GM19395 (cell line): Measurements from ENCODE around the gene PXMP2.

Experiments
- ATAC-seq: cut with Tn5 transposase; IDR thresholded peaks from one replicate; pipeline ENCODE4 v1.9.1; 2021; ENCODE audit warnings: mild to moderate bottlenecking, moderate library complexity; ENCODE audit not compliant: unreplicated experiment

PXMP2 gene

DNA sequence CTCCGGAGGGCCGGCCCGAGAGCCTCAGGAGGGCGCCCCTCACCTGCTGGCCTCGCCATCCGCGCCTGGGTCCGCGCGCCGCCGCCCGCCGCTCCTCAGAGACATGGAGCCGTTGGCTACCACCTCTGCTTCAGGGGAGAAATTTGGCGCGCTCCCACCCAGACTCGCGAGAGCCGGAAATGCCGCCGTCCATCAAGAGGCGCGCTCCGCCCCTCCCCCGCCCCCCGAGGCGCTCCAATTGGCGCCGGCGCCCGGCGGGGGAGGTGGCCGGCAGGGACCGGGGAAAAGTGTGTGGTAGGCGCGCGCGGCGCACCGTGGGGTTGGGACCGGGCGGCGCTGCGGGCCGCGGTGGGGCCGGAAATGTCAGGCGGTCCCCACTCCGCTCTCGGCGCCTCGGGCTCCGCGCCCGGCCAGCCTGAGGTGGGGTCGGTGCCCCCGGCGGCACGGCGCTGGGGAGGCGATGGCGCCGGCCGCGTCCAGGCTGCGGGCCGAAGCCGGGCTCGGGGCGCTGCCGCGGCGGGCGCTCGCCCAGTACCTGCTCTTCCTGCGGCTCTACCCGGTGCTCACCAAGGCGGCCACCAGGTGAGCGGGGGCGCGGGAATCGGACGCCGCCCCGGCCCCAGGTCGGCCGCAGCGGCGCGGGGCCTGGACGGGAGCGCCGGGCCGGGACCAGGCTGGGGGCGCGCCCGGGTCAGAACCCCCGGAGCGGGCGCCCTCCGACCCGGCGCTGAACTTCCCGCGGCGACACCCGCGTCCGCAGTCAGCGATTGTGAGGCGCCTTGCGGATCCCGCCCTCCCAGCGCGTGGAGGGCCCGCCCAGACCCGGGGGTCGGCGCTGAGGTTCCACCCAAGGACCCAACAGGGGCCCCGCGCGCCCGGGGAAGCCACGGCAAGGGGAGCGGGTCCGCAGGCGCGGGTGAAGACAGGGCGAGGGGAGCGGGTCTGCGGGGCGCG is at the start of gene PXMP2, which contains the start of gene POLE:
Gene PXMP2, plus strand, starts transcription at position 377 of the 954 bp plus-strand sequence. Its CDS starts 84 bp downstream, at position 461.
Gene POLE, minus strand, starts transcription at position 132 of the 954 bp plus-strand sequence. Its CDS starts 27 bp downstream, at position 105.
- peak; percentile 90 for ATAC-seq

DNA sequence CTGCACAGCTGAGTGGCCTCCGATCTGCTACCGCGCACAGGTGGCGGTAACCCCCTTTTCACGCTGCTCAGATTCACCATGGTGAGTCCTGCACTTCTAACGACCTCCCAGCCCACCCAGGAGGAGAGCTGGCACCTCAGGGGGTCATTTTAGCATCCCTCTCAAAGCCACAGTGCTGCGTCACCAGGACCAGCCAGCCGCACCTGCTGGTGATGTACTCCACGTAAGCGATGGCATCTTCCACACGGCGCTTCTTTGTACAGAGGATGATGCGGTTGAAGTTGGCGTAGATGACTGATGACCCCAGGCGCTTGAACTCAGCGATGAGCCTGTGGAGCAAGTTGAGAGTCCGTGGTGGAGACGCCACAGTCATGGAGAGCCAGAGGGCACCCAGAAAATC is 49.6 kb upstream of the PXMP2 start:
- no peak for ATAC-seq

DNA sequence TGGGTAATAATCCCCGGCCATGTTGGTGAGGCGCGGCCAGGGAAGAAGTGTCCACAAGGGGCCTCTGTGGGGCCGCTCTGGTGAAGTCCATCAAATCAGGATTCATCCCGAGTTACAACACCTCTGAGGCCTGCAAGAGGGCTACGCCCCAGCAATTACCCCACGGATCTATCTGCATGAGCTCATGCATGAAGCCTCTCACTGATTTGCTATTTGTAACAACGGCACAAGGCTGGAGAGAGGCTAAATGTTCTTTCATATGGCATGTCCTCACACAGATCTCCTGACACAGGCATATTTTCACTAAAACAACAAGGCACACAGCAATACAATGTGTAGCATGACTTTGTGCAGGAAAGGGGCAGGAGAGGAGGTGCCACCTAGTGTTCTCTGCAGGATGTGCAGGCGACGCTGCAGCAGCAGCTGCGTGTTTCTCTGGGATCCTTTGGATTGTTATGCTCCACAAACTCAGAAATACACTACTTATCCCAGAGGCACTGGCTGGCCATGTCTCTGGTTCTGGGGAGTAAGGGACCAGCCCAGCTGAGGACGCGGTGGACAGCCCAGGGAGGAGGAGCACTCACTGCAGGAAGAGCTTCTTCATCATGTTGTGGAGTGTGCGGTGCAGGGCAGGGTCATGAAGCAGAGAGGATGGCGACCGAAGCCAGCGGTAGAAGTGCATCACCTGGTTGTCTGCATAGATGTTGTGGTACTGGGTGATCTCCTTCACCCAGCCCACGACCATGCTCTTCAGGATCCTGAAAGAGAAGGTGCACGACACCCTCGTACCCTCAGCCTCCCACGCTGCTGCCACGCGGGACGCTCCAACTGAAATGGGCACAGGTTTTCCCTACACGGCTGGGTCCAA is 48.6 kb upstream of the PXMP2 start:
- ATAC-seq: no peak

DNA sequence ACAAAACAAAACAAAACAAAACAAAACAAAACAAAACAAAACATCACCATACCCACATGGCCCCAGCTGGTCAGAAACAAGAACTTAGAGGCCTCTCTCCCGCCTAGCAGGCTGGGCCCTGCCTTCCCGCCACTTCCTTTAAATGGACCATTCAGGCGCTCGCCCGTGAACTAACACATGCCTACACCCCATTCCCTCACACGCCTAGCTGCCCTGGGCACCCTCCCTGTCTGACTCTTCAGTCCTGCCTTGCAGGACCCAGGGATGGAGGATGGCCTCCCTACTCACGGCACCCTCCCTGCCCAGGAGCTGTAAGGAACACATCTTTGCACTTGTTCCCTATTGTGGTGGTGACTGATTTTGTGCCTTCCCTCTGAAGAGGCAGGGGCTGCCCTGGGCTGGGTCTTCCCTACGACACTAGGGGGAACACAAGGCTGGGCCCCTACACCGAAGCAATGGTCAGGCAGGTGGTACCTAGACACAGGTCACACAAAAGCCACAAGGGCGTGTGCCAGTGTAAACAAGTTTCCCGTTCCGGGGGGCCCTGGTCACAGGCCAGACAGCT is 47.3 kb upstream of the PXMP2 start:
- no peak for ATAC-seq

DNA sequence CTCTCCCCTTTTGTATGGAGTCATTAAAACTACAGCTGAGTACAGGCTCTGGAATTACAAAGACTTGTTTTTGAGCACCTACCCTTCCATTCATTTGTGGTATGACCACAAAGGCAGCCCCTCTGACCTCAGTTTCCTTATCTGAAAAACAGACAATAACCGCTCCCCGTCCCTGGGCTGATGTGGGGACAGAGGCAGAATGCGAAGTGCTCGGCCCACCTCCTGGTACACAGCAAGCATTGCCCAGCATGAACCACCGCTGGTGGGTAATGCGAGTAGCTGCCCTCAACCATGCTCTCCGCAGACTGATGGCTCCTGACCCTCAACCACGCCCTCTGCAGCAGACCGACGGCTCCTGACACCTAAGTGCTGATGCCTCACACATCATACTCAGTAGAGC is 46.5 kb upstream of the PXMP2 start:
- ATAC-seq: no peak

DNA sequence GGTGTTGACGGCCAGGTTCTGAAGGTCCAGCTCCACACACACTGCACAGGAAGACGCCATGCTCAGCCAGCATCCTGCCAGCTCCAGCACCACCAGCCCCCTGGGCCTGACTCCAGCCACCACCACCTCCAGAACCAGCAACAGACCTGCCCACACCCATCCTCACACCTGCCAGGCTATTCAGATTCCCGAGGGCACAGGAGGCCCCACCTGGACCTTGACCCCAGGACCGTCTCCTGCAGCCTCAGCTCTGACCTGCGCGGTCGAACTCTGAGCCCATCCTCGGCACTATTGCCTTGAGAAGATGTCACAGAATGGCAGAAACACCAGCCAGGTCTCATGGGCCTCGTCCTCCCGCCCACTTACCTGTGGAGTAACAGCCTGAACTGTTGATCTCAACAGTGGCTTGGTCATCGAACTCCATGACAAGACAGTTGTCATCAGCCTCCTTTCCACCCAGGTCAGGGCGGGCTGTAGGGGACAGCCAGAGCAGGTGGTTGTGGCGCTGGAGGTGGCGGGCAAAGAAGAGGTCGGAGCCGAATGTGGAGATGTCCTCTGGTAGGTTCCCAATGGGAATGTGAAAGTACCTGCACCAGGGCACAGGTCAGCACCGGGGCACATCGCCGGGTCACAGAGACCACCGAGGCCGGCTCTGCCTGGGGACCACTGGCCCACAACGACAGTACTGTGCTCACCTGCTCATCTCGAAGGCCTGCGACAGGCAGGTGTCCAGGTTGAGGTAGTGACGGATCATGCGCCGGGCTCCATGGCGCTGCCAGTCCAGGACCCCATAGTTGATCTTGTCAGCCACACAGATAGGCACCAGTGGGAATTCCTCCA is 45.4 kb upstream of the PXMP2 start:
- ATAC-seq: no peak

DNA sequence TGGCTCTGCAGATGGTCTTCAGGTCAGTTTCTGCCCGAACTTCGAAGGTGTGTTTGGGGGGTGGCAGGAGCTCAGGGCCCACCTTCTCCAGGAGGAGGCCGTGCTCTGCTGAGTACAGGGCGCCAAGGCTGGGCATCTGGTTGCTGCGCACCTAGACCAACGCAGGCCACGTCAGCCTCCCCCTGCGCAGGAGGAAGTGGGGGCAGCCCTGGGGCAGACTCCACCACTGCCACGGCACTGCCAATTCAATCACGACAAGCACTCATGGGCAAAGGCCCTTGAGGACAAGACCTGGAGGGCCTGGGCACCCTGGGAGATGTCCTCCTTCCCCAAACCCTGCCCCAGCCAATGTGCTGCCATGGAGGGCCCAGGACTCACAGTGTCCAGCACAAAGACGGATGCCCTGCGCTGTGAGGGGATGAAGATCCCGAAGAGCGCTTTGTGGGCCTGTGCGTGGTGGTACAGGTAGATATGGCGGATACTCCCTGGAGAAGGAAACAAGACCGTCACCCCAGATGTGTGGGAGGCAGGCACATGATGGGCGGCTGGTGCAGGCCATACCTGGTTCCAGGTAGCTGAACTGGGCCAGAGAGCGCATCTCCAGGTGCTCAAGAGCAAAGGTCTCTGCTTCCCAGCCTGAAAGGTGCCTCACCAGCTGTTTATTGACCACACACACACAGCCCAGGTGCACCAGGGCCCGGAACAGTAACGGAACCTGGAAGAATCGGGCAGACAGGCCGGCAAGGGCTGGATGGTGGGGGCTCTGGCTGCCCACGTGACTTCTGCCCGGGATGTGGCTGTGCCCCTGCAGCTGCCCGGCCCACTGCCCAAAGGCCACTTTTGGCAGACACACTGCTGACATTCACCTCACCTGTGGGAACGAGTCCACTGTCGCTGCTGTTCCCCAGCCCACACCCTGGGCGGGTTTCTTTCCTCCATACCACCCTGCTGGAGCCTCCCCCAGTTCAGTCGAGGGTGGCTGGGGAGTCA is 44.2 kb upstream of the PXMP2 start:
- no peak for ATAC-seq

DNA sequence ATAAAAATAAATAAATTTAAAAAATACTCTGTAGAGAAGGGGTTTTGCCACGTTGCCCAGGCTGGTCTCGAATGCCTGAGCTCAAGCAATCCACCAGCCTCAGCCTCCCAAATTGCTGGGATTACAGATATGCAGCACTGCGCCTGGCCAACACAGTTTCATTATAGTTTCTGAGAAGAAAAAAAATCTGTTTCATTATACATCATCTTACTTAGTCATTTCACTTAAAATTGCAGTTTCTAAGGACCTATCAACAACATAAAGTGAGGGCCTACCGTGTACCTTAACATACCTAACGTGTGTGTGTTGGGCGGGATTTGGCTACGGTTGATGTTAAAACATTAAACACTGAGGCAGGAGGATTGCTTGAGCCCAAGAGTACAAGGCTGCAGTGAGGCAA is 40.5 kb upstream of the PXMP2 start:
- no peak for ATAC-seq

DNA sequence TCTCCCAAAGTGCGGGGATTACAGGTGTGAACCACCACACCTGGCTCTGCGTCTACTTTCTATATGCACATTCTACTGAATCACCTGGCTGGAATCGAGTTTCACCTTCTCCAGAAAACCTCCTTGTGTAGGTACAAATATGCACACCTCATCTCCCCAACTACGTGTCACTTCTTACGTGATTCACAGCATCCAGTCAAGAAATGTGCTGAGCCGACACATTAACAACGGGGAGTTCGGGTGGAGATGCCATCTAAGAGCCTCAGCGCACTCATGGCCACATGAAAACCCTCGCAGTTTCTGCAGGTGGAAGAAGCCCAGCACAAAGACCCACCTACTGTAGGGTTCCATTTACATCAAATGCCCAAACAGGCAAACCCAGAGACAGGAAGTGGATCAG is 39.5 kb upstream of the PXMP2 start:
- no peak for ATAC-seq

DNA sequence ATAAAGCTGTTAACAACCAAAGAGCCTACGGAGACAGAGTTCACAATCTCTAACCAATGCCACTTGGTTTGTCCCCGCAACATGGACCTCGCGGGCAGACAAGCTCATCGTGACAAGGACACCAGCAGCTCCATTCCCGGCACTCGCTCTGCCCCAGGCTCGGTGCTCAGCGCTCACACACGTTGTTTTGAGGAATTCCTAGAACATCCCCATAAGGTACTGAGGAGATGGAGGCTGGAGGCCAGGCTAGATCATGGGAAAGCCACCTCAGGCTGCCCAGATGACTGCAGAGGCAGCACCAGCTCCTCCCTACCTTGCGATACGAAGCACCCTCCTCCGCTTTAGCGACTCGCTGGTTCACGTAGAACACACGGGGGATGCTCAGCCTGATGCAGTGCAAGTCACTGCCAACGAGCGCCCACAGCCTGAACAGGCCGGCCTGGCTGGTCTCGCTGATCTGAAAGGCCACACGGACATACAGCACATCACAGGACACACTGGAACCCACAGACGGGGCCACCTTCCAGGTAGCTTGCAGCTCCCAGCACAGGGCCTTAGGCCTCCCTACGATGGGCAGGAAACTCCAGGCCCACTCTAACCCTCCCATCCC is 38.7 kb upstream of the PXMP2 start:
- ATAC-seq: no peak

DNA sequence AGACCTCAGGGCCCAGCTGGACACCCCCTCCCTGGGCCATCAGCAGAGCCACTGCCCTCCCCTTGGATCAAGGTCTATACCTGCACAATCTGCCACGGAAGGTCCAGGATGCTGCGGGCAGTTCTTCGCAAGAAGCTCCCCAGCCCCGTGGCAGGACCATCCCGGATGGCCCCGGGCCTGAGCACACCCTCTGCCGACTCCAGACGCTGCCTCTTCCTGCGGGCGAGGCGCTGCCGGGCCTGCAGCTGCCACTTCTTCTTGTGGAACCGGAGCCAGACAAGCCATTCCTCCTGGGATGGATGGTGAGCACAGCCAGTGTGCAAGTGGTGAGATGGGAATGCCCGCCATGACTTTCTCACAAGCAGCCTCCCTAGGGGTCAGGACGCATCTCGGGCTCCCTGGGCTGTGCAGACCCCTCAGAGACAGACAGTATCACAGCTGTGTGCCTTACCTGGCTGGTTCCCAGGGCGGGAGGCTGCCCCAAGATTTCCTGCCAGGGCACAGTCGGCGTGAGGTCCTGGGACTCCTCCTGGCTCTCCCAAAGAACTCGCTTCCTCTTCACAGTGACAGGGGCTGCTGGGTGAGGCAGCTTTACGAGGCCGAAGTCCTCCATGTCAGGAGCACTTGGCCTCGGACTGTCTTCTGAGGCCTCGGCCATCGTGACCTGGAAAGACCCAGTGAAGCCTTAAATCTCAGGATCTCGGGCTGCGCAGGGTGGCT is 38.0 kb upstream of the PXMP2 start:
- ATAC-seq: no peak

DNA sequence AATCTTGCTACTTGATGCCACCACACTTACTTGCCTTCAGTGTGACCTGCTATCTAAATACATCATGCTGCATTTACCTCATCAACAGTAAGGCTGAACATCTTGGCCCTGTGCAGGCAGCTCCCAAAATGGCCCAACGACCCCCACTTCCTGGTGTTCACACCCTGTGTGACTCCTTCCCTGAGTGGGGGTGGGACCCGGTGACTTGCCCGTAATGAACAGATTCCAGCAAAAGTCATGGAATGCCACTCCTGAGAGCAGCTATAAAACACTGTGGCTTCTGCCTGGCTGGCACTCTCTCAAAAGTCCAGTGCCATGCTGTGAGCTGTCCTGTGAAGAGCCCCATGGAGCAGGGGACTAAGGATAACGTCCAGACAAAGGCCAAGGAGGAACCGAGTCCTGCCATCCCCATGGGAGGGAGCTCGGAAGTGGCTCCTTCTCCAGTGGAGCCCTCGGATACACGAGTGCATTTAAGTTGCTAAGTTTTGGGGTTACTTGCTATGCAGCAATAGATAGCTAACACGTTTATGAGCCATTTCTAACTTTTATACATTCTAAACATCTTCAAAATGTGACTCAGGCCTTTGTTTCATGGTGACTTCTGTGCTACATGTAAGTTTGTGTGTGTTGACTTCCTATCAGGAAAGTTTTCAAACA is 35.8 kb upstream of the PXMP2 start:
- ATAC-seq: no peak

DNA sequence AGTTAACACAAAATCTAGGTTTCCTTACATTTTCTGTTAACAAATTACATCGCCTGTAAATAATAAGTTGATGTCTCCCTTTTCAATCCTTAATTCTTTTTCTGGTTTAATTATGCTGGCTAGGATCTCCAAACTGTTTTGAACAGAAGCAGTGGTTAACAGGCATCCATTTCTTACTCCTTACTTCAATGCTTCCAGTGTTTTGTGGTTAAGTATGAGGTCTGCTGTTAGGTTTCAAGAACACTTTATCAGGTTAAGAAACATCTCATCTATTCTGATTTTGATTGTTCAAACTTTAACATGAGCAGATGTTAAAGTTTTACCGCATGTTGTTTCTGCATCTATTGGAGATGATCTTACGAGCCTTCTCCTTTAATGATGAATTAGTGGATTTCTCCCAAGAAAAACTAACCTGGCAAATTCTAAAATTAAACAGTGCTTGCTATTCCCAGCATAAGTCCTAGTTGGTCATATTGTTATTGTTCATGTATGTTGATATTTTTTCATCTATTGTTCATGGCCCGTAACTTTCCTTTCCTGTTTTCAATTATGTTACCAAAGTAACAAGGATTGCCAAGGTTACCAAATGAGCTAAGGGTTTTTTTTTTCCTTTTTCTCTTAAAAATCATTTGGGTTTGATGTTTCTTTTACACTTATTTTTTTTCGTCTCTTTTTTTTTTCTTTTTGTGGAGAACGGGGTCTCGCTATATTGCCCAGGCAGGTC is 33.7 kb upstream of the PXMP2 start:
- ATAC-seq: no peak

DNA sequence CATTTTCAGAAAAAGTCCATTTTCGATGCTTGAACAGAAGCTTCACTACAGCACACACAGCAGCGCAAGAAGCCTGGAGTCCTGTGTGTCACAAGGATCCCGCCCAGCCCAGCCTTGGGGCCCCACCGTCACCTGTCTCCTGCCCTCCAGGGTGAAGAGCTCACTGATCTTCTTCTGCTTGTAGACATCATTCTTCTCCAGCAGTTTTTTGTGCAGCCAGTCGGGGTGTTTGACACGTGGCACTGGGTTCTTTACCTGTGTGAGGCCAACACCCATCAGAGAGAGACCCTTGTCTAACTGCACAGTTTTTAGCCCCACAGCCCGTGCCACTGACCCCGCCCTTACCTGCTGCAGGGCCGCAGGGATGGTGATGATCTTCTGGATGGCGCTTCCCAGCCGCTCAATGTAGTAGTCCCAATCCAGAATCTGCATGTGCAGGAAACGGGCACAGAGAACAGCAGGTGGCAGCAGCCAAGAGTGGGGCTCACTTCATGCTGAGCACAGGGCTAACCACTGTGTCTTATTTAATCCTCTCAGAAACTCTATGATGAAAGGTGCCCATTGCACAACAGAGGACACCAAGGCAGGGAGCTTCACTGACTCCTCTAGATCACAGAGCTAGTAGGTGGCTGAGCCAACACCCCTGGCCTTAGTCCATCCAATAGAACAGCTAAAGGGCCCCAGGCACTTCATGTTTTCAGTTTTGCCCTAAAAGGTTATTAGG is 30.2 kb upstream of the PXMP2 start:
- no peak for ATAC-seq

DNA sequence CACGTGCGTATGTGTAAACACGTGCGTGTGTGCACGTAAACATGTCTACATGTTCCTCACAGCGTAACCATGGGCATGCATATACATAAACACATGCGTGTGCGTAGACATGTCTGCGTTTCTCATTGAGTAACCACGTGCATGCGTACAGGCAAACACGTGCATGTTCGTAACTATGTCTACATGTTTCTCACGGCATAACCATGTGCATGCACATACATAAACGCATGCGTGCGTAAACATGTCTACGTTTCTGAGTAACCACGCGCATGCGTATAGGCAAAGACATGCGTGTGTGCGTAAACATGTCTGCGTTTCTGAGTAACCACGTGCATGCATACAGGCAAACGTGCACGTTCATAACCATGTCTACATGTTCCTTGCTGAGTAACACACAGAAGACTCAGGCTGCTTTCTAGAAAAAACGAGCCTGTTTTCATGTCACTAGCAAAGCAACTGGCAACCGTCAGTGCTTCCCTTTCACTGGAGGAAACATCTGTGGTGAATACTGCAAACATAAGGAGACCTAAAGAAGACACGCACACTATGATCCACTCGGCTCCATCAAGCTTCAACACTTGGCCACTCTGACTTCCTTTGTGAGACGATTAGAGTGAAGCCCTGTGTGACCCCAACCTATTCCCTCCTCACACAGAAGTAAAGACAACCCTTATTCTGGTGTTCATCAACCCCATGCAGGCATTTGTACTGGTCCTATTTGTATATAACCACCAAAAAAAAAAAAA is 29.1 kb upstream of the PXMP2 start:
- no peak for ATAC-seq

DNA sequence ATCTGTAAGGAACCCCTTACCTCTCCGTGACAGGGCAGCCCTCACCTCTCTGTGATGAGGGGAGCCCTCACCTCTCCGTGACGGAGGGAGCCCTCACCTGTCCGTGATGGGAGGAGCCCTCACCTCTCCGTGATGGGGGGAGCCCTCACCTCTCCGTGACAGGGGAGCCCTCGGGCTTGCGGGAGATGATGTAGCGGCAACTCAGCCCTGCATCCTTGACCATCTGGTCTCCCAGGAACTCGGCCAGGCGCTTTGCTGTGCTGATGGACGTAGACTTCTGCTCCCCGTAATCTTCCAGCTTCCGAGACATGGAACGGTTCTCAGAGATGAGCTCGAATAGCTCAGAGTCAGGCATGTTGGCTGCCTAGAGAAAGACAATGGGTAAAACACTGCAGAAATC is 28.2 kb upstream of the PXMP2 start:
- no peak for ATAC-seq
